GM23248 (cell line): Measurements from ENCODE around the gene UROD. TPM values are rescaled to one million over a fixed set of nuclear protein-coding genes. Genes with fewer than 3 reads are reported as not detected.
"Not testable (repeated sequence)": the region's sequence is repeated elsewhere in the genome, so short reads cannot be mapped to it uniquely, and the experiment has no call there.

ENCODE experiments used
- DNase-seq: peaks from one replicate; pipeline ENCODE4 v3.0.0-alpha.2; 2015
- H2AFZ ChIP-seq: fragments of 200-600 bp; sonication (generic); 2 replicates; pipeline ENCODE4 v1.6.1; 2016; ENCODE audit warnings: antibody characterized with exemption
- H3F3A ChIP-seq: fragments of 200-600 bp; sonication (generic); 2 replicates; pipeline ENCODE4 v1.6.1; 2016; ENCODE audit warnings: mild to moderate bottlenecking, antibody characterized with exemption, mixed run types; ENCODE audit not compliant: insufficient read depth
- H3K27ac ChIP-seq: fragments of 200-600 bp; sonication (generic); 2 replicates; pipeline ENCODE4 v1.5.1; 2016; ENCODE audit warnings: mild to moderate bottlenecking
- H3K27me3 ChIP-seq: fragments of 200-600 bp; sonication (generic); replicated peaks from 2 replicates; pipeline ENCODE4 v1.6.1; 2016; ENCODE audit warnings: mild to moderate bottlenecking; ENCODE audit not compliant: insufficient read depth
- H3K36me3 ChIP-seq: fragments of 200-600 bp; sonication (generic); 2 replicates; pipeline ENCODE4 v1.6.1; 2016; ENCODE audit warnings: low read depth, mild to moderate bottlenecking
- H3K4me1 ChIP-seq: fragments of 200-600 bp; sonication (generic); 2 replicates; pipeline ENCODE4 v1.6.1; 2016; ENCODE audit warnings: mild to moderate bottlenecking; ENCODE audit not compliant: insufficient read depth
- H3K4me2 ChIP-seq: fragments of 200-600 bp; sonication (generic); one replicate; pipeline ENCODE4 v1.6.1; 2016; ENCODE audit warnings: mild to moderate bottlenecking; ENCODE audit not compliant: unreplicated experiment
- H3K4me3 ChIP-seq: fragments of 200-600 bp; sonication (generic); 2 replicates; pipeline ENCODE4 v1.5.1; 2016; ENCODE audit warnings: mild to moderate bottlenecking
- H3K79me2 ChIP-seq: fragments of 200-600 bp; sonication (generic); 2 replicates; pipeline ENCODE4 v1.6.1; 2016; ENCODE audit warnings: mild to moderate bottlenecking; ENCODE audit not compliant: insufficient read depth
- H3K9ac ChIP-seq: fragments of 200-600 bp; sonication (generic); 2 replicates; pipeline ENCODE4 v1.6.1; 2016; ENCODE audit warnings: mild to moderate bottlenecking
- H3K9me2 ChIP-seq: fragments of 200-600 bp; sonication (generic); 2 replicates; pipeline ENCODE4 v1.6.1; 2016; ENCODE audit warnings: mixed run types, mild to moderate bottlenecking, moderate library complexity; ENCODE audit not compliant: insufficient read depth
- H3K9me3 ChIP-seq: fragments of 200-600 bp; sonication (generic); one replicate; pipeline ENCODE4 v1.6.1; 2017; ENCODE audit warnings: low read depth
- H4K20me1 ChIP-seq: fragments of 200-600 bp; sonication (generic); 2 replicates; pipeline ENCODE4 v1.6.0; 2016; ENCODE audit not compliant: insufficient read depth
- EZH2 ChIP-seq: fragments of 200-600 bp; sonication (generic); IDR thresholded peaks from 2 replicates; pipeline ENCODE4 v1.6.1; 2018; ENCODE audit warnings: antibody characterized with exemption, mild to moderate bottlenecking; ENCODE audit not compliant: insufficient read depth, poor library complexity, severe bottlenecking
- EZH2phosphoT487 ChIP-seq: fragments of 200-600 bp; sonication (generic); IDR thresholded peaks from 2 replicates; pipeline ENCODE4 v1.6.1; 2018; ENCODE audit warnings: antibody characterized with exemption, moderate library complexity, mild to moderate bottlenecking, low read depth; ENCODE audit not compliant: insufficient read depth
- WGBS, 2 experiments: methylation state at CpG; one replicate each; pipeline ENCODE4 v1.1.6; 2015 to 2017; ENCODE audit warnings: low lambda C conversion rate in 2 of 2, low coverage in 1 of 2; ENCODE audit errors: missing lambda C conversion rate in 2 of 2; 5-methylcytosine and 5-hydroxymethylcytosine counted together
- in situ Hi-C: fragments of 300-500 bp; cut with MboI; formaldehyde crosslinking; loops from 2 replicates; pipeline ENCODE4 v1.15.0; 2020
- polyA plus RNA-seq: library from polyadenylated mRNA; unstranded; fragments of >200 nt; fragmentation: Nextera tagmentation; extraction: Ambion mirVana; gene quantifications from 2 replicates; pipeline ENCODE4 v1.2.1, GENCODE V29; 2016
- total RNA-seq: library from RNA; depleted of rRNA; stranded (reverse); fragments of >200 nt; shearing (Covaris generic); gene quantifications from 2 replicates; pipeline ENCODE4 v1.2.3, GENCODE V29; 2014; rRNA removed

The UROD gene
- total and polyA plus RNA-seq, 2 experiments from 2014 or later, result 103 to 141 TPM

DNA sequence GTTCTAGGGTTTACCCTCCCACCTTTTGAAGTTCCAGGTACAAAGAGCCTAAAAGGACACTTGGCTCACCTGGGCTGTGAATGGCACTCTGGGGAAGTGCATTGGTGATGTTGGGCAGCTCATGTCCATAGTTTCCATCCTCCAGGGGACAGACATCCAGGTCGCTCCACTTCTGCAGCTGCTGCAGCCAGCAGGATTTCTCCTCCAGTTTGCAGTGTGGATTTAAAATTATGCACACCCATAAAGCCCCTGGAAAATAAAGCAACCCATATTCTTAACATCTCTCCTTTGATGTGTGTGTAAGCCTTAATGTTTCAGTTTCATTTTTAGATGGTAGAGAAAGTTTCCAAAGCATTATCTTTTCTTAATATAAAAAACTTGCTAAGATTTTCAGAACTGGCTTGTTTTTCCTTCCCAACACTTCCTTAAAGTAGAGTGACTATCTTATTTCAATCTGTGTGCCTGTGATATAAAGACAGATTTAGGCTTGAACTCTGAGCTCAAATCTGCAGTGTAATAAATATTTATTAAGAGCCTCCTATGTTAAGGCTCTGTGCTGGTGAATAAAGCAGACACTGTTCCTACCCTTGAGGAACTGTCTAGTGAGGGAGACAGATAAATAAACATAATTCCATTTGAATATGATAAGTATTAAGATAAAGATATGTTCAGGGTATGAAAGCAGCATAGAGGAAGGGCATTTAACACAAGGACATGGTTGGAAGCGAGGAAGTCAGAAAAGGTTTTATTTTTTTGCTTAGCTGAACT, 39.1 kb downstream of the UROD start:
- Histone ChIP-seq H3K36me3 (no peaks in the 10 kb centered on the region), H3K4me2 (no peak overlapping the region), H3K27me3 (no peaks in the 10 kb centered on the region), H3K4me3 (no peak overlapping the region), H3K9me2 (no peaks in the 10 kb centered on the region), H2AFZ (no peak overlapping the region), H3K4me1 (no peaks in the 10 kb centered on the region), H3F3A (no peaks in the 10 kb centered on the region), H3K9ac (no peak overlapping the region), H3K79me2 (no peaks in the 10 kb centered on the region), H3K9me3 (no peaks in the 10 kb centered on the region), H3K27ac (no peak overlapping the region), H4K20me1 (no peaks in the 10 kb centered on the region)
- WGBS, 2 experiments, result 74 to 80% methylated on average over 2 of the region's 2 CpGs
- in situ Hi-C loops, result no loop called here
- DNase-seq, result no peak
- TF ChIP-seq EZH2, result no peak
- TF ChIP-seq EZH2phosphoT487, result no peak

DNA sequence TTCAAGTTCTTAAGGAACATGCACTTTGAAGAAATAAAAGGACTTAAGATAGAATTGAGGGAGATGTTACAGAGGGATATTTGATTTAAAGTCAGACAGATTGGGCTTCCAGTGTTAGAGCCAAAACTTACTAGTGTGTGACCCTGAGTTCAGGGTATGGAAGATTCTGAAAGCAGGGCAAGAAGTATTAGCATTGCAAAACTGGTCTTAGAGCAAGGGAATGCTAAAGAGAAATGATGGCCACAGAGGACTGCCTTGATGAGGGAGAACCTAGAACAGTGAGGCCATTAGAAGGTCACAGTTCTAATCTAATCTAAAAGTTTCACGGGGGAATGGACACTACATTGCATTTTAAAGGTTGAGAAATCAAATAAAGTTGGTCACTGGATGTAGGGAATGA, 45.5 kb downstream of the UROD start:
- Histone ChIP-seq H4K20me1 (no peaks in the 10 kb centered on the region), H3K36me3 (no peaks in the 10 kb centered on the region), H2AFZ (no peak overlapping the region), H3K4me1 (no peaks in the 10 kb centered on the region), H3K9me3 (no peaks in the 10 kb centered on the region), H3K4me2 (no peak overlapping the region), H3K27ac (no peak overlapping the region), H3K27me3 (no peaks in the 10 kb centered on the region), H3K4me3 (no peak overlapping the region), H3K9me2 (no peaks in the 10 kb centered on the region), H3K79me2 (no peaks in the 10 kb centered on the region), H3F3A (no peaks in the 10 kb centered on the region), H3K9ac (no peak overlapping the region)
- no peak for DNase-seq
- no peak for TF ChIP-seq EZH2phosphoT487
- no peak for TF ChIP-seq EZH2
- in situ Hi-C loops, result no loop called here
- 21 to 26% methylated on average over 1 of the region's 1 CpG for WGBS, 2 experiments

DNA sequence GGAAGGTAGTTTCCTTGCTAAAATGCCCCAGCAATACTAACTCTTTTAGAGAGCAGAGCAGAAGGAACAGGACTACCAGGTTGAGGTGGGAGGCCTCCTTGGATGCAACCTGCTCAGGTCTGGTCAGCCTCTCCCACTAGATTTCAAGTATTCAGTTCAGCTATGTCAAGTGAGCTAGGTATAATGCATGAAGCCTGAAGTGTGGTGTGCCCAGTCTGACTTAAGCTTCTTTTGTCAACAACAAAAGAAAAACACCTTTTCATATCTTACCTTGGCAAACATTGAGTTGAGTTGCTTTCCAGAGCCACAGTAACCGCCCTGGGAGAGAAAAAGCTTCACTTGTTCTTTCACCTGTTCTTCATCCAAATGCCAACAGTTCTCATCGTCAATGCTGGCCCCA, 47.8 kb downstream of the UROD start:
- Histone ChIP-seq H3K27me3 (no peaks in the 10 kb centered on the region), H3K9me3 (no peaks in the 10 kb centered on the region), H3K9me2 (no peaks in the 10 kb centered on the region), H3K36me3 (no peaks in the 10 kb centered on the region), H4K20me1 (no peaks in the 10 kb centered on the region), H3K4me3 (no peak overlapping the region), H3K79me2 (no peaks in the 10 kb centered on the region), H3F3A (no peaks in the 10 kb centered on the region), H3K27ac (no peak overlapping the region), H2AFZ (no peak overlapping the region), H3K4me1 (no peaks in the 10 kb centered on the region), H3K9ac (no peak overlapping the region), H3K4me2 (no peak overlapping the region)
- TF ChIP-seq EZH2phosphoT487 (no peak), EZH2 (no peak)
- no peak for DNase-seq
- WGBS, 2 experiments, result 36 to 38% methylated on average over 2 of the region's 2 CpGs
- in situ Hi-C loops, result no loop called here

DNA sequence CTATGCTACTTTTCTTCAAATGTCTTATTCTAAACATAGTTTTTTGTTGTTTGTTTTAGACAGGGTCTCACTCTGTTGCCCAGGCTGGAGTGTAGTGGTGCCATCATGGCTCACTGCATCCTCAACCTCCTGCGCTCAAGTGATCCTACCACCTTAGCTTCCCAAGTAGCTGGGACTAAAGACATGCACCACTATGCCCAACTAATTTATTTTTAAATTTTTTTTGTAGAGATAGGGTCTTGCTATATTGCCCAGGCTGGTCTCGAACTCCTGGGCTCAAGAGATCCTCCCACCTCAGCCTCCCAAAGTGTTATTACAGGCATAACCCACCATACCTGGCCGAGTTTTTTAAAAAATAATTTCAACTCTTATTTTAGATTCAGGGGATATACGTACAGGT, 50.4 kb downstream of the UROD start:
- WGBS, 2 experiments, result 63 to 64% methylated on average over 4 of the region's 4 CpGs
- DNase-seq, H3K27me3 ChIP-seq, H4K20me1 ChIP-seq, H3K9me2 ChIP-seq, H3K79me2 ChIP-seq, H2AFZ ChIP-seq, H3F3A ChIP-seq, H3K9ac ChIP-seq, H3K4me2 ChIP-seq, H3K4me3 ChIP-seq, H3K36me3 ChIP-seq, H3K27ac ChIP-seq, in situ Hi-C loops, H3K9me3 ChIP-seq, H3K4me1 ChIP-seq: not testable (repeated sequence)

DNA sequence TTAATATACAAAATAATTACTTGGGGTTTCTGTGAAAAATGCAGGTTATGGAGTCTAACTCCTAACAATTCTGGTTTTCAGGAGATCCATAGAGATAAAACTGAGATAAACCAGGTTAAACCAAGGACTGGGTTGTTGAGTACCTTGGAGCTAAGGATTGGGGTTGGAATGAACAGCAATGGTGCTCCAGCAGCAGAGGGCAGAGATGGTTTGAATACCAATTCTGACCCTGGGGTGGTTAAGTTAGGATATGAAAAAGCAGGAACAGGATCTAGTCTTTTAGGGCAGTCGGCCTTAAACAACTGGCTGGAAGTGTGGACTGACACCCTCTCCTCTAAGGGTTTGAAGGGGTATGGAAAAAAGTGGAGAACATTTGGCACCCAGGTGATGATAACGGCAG, 53.0 kb downstream of the UROD start:
- H3K27me3 ChIP-seq, result no peaks in the 10 kb centered on the region
- no peaks in the 10 kb centered on the region for H3K36me3 ChIP-seq
- no peak overlapping the region for H2AFZ ChIP-seq
- H3K9ac ChIP-seq, result no peak overlapping the region
- WGBS, 2 experiments, result 65 to 66% methylated on average over 2 of the region's 2 CpGs
- H3F3A ChIP-seq, result no peaks in the 10 kb centered on the region
- TF ChIP-seq EZH2 (no peak), EZH2phosphoT487 (no peak)
- H4K20me1 ChIP-seq, result no peaks in the 10 kb centered on the region
- no peaks in the 10 kb centered on the region for H3K9me2 ChIP-seq
- H3K4me1 ChIP-seq, result no peaks in the 10 kb centered on the region
- no peak overlapping the region for H3K27ac ChIP-seq
- no peak overlapping the region for H3K4me2 ChIP-seq
- DNase-seq, result no peak
- in situ Hi-C loops, result no loop called here
- no peak overlapping the region for H3K4me3 ChIP-seq
- no peaks in the 10 kb centered on the region for H3K9me3 ChIP-seq
- no peaks in the 10 kb centered on the region for H3K79me2 ChIP-seq

Other genes with a start within 250 kb of the UROD start
- 1,375 and 2,062 TPM in 2 replicates for gene RPS8, start 236.7 kb upstream of the UROD start, total RNA-seq
- gene RPS8, start 236.7 kb upstream of the UROD start, polyA plus RNA-seq, result 570 and 596 TPM in 2 replicates
- gene BEST4, start 224.1 kb upstream of the UROD start, total RNA-seq, result 0.32 and 0.76 TPM in 2 replicates
- 0.30 and 0.31 TPM in 2 replicates for gene BEST4, start 224.1 kb upstream of the UROD start, polyA plus RNA-seq
- 28.5 and 30.7 TPM in 2 replicates for gene PLK3, start 211.9 kb upstream of the UROD start, total RNA-seq
- gene PLK3, start 211.9 kb upstream of the UROD start, polyA plus RNA-seq, result 29.8 and 30.2 TPM in 2 replicates
- not detected in 2 replicates for gene DYNLT4, start 204.9 kb upstream of the UROD start, total RNA-seq
- 0.52 and 0.59 TPM in 2 replicates for gene DYNLT4, start 204.9 kb upstream of the UROD start, polyA plus RNA-seq
- 8.0 and 12.0 TPM in 2 replicates for gene BTBD19, start 203.7 kb upstream of the UROD start, total RNA-seq
- gene BTBD19, start 203.7 kb upstream of the UROD start, polyA plus RNA-seq, result 9.4 and 12.1 TPM in 2 replicates
- 0.11 and 0.13 TPM in 2 replicates for gene PTCH2, start 169.0 kb upstream of the UROD start, total RNA-seq
- 0.05 and 0.11 TPM in 2 replicates for gene PTCH2, start 169.0 kb upstream of the UROD start, polyA plus RNA-seq
- gene EIF2B3, start 25.7 kb upstream of the UROD start, total RNA-seq, result 30.4 and 33.5 TPM in 2 replicates
- 41.2 and 43.7 TPM in 2 replicates for gene EIF2B3, start 25.7 kb upstream of the UROD start, polyA plus RNA-seq
- 16.9 and 21.1 TPM in 2 replicates for gene HECTD3, start 930 bp upstream of the UROD start, total RNA-seq
- gene HECTD3, start 930 bp upstream of the UROD start, polyA plus RNA-seq, result 17.0 and 17.7 TPM in 2 replicates
- gene ZSWIM5, start 194.4 kb downstream of the UROD start, total RNA-seq, result 0.54 and 1.1 TPM in 2 replicates
- 0.06 and 0.08 TPM in 2 replicates for gene ZSWIM5, start 194.4 kb downstream of the UROD start, polyA plus RNA-seq